ENCODE measurements around the gene GXYLT1. TPM values are rescaled to one million over a fixed set of nuclear protein-coding genes. Genes with fewer than 3 reads are reported as not detected.

GXYLT1 gene
- total RNA-seq, 1 experiment from 2014 or later: 12.6 TPM

DNA sequence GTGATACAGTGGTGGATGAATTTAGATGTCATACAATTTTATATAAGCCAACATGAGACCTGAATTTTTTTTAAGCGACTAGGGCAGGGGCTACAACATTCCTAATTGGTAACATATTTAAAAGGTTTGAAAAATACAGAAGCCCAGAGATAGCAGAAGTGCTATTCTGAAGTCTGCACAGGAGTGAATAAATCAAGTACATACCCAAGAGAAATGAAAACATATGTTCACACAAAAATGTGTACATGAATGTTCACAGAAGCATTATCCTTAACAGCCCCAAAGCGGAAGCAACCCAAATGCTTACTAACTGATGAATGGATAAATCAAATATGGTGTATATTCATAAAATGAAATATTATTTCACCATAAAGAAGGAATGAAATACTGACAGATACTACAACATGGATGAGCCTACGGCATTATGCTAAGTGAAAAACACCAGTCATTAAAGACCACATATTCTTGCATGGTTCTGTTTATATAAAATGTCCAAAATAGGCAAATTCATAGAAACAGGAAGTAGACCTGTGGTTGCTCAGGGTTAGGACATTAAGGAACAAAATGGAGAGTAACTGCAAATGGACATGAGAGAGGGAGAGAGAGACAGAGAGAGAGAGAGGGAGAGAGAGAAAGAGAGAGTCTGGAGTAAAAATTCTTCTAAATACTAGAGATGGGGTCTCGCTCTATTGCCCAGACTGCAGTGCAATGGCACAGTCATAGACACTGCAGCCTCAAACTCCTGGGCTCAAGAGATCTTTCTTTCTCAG lies 28.0 kb upstream of the GXYLT1 start (continued):
- TF ChIP-seq, protein P1, sequence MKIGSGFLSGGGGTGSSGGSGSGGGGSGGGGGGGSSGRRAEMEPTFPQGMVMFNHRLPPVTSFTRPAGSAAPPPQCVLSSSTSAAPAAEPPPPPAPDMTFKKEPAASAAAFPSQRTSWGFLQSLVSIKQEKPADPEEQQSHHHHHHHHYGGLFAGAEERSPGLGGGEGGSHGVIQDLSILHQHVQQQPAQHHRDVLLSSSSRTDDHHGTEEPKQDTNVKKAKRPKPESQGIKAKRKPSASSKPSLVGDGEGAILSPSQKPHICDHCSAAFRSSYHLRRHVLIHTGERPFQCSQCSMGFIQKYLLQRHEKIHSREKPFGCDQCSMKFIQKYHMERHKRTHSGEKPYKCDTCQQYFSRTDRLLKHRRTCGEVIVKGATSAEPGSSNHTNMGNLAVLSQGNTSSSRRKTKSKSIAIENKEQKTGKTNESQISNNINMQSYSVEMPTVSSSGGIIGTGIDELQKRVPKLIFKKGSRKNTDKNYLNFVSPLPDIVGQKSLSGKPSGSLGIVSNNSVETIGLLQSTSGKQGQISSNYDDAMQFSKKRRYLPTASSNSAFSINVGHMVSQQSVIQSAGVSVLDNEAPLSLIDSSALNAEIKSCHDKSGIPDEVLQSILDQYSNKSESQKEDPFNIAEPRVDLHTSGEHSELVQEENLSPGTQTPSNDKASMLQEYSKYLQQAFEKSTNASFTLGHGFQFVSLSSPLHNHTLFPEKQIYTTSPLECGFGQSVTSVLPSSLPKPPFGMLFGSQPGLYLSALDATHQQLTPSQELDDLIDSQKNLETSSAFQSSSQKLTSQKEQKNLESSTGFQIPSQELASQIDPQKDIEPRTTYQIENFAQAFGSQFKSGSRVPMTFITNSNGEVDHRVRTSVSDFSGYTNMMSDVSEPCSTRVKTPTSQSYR (CRISPR knock-in tag; IDR thresholded peaks at IDR 0.05): no peak
- TF ChIP-seq FOXP1 (CRISPR knock-in tag; IDR thresholded peaks at IDR 0.05; ENCODE audit: borderline replicate concordance): no peak
- no peak for TF ChIP-seq ZNF423 (CRISPR knock-in tag; IDR thresholded peaks at IDR 0.05)
- TF ChIP-seq, protein P2, sequence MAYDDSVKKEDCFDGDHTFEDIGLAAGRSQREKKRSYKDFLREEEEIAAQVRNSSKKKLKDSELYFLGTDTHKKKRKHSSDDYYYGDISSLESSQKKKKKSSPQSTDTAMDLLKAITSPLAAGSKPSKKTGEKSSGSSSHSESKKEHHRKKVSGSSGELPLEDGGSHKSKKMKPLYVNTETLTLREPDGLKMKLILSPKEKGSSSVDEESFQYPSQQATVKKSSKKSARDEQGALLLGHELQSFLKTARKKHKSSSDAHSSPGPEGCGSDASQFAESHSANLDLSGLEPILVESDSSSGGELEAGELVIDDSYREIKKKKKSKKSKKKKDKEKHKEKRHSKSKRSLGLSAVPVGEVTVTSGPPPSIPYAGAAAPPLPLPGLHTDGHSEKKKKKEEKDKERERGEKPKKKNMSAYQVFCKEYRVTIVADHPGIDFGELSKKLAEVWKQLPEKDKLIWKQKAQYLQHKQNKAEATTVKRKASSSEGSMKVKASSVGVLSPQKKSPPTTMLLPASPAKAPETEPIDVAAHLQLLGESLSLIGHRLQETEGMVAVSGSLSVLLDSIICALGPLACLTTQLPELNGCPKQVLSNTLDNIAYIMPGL (CRISPR knock-in tag; IDR thresholded peaks at IDR 0.05): no peak
- TF ChIP-seq, protein P3, sequence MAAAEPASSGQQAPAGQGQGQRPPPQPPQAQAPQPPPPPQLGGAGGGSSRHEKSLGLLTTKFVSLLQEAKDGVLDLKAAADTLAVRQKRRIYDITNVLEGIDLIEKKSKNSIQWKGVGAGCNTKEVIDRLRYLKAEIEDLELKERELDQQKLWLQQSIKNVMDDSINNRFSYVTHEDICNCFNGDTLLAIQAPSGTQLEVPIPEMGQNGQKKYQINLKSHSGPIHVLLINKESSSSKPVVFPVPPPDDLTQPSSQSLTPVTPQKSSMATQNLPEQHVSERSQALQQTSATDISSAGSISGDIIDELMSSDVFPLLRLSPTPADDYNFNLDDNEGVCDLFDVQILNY (CRISPR knock-in tag; IDR thresholded peaks at IDR 0.05): no peak

DNA sequence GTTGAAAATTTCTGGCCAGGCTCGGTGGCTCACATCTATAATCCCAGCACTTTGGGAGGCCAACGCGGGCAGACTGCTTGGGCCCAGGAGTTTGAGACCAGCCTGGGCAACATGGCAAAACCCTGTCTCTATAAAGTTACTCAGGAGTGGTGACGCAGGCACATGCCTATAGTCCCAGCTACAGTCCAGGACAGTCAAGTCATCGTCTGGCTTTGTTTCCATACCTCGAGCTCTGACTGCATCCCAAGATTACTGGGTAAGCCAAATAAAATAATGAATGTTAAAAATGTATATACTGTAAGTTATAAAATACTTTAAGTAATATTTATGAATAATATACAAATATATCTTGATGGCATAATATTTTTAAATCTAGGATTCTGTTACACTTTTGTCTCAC lies 23.0 kb upstream of the GXYLT1 start:
- Mint-ChIP-seq H3K27ac (no peak overlapping the region), H3K9me3 (no peaks in the 10 kb centered on the region), H3K36me3 (no peaks in the 10 kb centered on the region), H3K27me3 (ENCODE audit: low read depth) (no peaks in the 10 kb centered on the region), H3K4me3 (no peak overlapping the region), H3K4me1 (no peaks in the 10 kb centered on the region)
- no peak for DNase-seq (ENCODE audit: low spot score)
- ChIA-PET CTCF (interaction anchor here (0.6 to 1.4 kb wide), 3 partner anchors 23 to 118 kb away, joined by 3 to 4 read pairs (median 3); no protein-coding TSS in a partner anchor), POLR2A (no interaction called here)
- TF ChIP-seq NFE2L1 (CRISPR knock-in tag; IDR thresholded peaks at IDR 0.05) (no peak), RORB (CRISPR knock-in tag; IDR thresholded peaks at IDR 0.05) (no peak), MYBL2 (CRISPR knock-in tag; IDR thresholded peaks at IDR 0.05) (no peak), JAZF1 (CRISPR knock-in tag; IDR thresholded peaks at IDR 0.05) (no peak), ZBTB21 (CRISPR knock-in tag; IDR thresholded peaks at IDR 0.05; ENCODE audit: borderline replicate concordance) (no peak), ELF4 (CRISPR knock-in tag; IDR thresholded peaks at IDR 0.05; ENCODE audit: low read depth) (no peak), JUN (CRISPR knock-in tag; IDR thresholded peaks at IDR 0.05) (no peak), FOXJ3 (CRISPR knock-in tag; IDR thresholded peaks at IDR 0.05; ENCODE audit: borderline replicate concordance) (no peak), TEAD1 (CRISPR knock-in tag; IDR thresholded peaks at IDR 0.05) (no peak), IRF2 (CRISPR knock-in tag; IDR thresholded peaks at IDR 0.05; ENCODE audit: borderline replicate concordance, low read depth) (no peak), TCF7 (CRISPR knock-in tag; IDR thresholded peaks at IDR 0.05; ENCODE audit: low read depth) (no peak), SOX15 (CRISPR knock-in tag; IDR thresholded peaks at IDR 0.05) (no peak), ZNF219 (CRISPR knock-in tag; IDR thresholded peaks at IDR 0.05; ENCODE audit: borderline replicate concordance) (no peak), PRRX2 (CRISPR knock-in tag; IDR thresholded peaks at IDR 0.05) (no peak)
- TF ChIP-seq, protein P4, sequence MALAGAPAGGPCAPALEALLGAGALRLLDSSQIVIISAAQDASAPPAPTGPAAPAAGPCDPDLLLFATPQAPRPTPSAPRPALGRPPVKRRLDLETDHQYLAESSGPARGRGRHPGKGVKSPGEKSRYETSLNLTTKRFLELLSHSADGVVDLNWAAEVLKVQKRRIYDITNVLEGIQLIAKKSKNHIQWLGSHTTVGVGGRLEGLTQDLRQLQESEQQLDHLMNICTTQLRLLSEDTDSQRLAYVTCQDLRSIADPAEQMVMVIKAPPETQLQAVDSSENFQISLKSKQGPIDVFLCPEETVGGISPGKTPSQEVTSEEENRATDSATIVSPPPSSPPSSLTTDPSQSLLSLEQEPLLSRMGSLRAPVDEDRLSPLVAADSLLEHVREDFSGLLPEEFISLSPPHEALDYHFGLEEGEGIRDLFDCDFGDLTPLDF (CRISPR knock-in tag; IDR thresholded peaks at IDR 0.05): no peak
- TF ChIP-seq, protein P5, sequence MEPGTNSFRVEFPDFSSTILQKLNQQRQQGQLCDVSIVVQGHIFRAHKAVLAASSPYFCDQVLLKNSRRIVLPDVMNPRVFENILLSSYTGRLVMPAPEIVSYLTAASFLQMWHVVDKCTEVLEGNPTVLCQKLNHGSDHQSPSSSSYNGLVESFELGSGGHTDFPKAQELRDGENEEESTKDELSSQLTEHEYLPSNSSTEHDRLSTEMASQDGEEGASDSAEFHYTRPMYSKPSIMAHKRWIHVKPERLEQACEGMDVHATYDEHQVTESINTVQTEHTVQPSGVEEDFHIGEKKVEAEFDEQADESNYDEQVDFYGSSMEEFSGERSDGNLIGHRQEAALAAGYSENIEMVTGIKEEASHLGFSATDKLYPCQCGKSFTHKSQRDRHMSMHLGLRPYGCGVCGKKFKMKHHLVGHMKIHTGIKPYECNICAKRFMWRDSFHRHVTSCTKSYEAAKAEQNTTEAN (CRISPR knock-in tag; IDR thresholded peaks at IDR 0.05): no peak
- TF ChIP-seq, protein P6, sequence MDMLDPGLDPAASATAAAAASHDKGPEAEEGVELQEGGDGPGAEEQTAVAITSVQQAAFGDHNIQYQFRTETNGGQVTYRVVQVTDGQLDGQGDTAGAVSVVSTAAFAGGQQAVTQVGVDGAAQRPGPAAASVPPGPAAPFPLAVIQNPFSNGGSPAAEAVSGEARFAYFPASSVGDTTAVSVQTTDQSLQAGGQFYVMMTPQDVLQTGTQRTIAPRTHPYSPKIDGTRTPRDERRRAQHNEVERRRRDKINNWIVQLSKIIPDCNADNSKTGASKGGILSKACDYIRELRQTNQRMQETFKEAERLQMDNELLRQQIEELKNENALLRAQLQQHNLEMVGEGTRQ (CRISPR knock-in tag; IDR thresholded peaks at IDR 0.05): no peak
- no peak for ATAC-seq
